Colonic mucosa (tissue), 4 donors: ENCODE data around the gene GRIK4. TPM values are rescaled to one million over a fixed set of nuclear protein-coding genes. Genes with fewer than 3 reads are reported as not detected.

ENCODE experiments used
- DNase-seq: peaks from one replicate; pipeline ENCODE4 v3.0.0-alpha.2; 2020
- H3K27ac ChIP-seq: fragments of 200-600 bp; one replicate; pipeline ENCODE4 v1.8.0; 2021
- H3K27me3 ChIP-seq: fragments of 200-600 bp; one replicate; pipeline ENCODE4 v1.8.0; 2021
- H3K36me3 ChIP-seq: fragments of 200-600 bp; one replicate; pipeline ENCODE4 v1.8.0; 2021
- H3K4me1 ChIP-seq: fragments of 200-600 bp; one replicate; pipeline ENCODE4 v1.8.0; 2021; ENCODE audit warnings: mild to moderate bottlenecking
- H3K4me3 ChIP-seq: fragments of 200-600 bp; one replicate; pipeline ENCODE4 v1.8.0; 2021
- H3K9ac ChIP-seq, 2 donors: one replicate each; pipeline ENCODE4 v1.7.0; 2013; ENCODE audit warnings: control low read depth in 2 of 2, low read depth in 2 of 2, low read length in 2 of 2
- H3K9me3 ChIP-seq: fragments of 200-600 bp; one replicate; pipeline ENCODE4 v1.8.0; 2021
- intact Hi-C: fragments of 100-400 bp; cut with DNase I; formaldehyde crosslinking; loops from one replicate; pipeline ENCODE4 v1.14.1; 2022
- total RNA-seq, 2 donors: library from RNA; stranded (reverse); fragmentation: NEBNext Ultra II Directional in 1 of 2; extraction: Animal tissue kit (Norgen Biotek cat#: 25700) in 1 of 2; gene quantifications; one replicate each; pipeline ENCODE4 v1.2.1, GENCODE V29; 2021
- TF ChIP-seq, protein P1 (sequence below): fragments of 200-600 bp; IDR thresholded peaks from one replicate; pipeline ENCODE4 v1.8.0; 2022; ENCODE audit warnings: antibody characterized with exemption, mild to moderate bottlenecking
- donor health status: healthy.
- donor health status: DM: no; HTN: no; CAD: no.
- donor health status: DM: no; HTN: no; CAD: no.

The GRIK4 gene
- total RNA-seq, 2 donors from 2014 or later = 0.10 to 0.21 TPM

DNA sequence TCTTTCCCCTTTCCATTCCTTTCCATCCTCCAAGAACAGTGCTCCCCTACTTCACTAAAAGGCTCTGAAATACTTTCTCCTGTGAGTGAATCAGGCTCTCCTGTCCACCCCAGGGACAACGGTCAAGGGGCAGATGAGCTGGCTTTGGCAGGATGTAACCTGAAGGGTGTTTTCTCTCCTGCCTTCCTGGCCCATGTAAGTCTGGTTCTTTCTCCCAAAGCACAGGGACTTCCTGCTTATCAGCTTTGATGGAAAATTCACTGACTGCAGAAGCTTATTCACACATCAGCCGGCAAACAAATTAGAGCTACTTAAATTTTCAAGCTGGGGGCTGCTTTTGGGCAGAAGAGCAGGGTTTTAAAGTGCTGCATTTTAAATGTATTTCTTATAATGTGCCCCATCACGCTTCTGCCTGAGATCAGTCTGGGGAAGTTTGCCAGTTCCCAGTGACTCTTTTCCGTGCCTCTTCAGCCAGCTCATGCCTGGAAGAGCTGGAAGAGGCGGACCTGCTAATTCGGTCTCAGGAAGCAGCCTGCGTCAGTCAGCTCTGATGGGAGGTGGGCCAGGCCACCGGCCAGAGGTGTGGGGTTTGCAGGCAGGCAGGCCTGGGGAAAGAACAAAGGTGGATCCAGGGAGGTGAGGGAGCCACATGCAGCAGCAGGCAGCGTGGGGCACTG, 372.0 kb downstream of the GRIK4 start:
- Histone ChIP-seq H3K27me3 (no peaks in the 10 kb centered on the region), H3K9me3 (no peaks in the 10 kb centered on the region), H3K36me3 (no peaks in the 10 kb centered on the region), H3K9ac (no peak overlapping the region), H3K4me1 (no peaks in the 10 kb centered on the region), H3K4me3 (no peak overlapping the region), H3K27ac (no peak overlapping the region)
- intact Hi-C loops = no loop called here
- TF ChIP-seq, protein P1, sequence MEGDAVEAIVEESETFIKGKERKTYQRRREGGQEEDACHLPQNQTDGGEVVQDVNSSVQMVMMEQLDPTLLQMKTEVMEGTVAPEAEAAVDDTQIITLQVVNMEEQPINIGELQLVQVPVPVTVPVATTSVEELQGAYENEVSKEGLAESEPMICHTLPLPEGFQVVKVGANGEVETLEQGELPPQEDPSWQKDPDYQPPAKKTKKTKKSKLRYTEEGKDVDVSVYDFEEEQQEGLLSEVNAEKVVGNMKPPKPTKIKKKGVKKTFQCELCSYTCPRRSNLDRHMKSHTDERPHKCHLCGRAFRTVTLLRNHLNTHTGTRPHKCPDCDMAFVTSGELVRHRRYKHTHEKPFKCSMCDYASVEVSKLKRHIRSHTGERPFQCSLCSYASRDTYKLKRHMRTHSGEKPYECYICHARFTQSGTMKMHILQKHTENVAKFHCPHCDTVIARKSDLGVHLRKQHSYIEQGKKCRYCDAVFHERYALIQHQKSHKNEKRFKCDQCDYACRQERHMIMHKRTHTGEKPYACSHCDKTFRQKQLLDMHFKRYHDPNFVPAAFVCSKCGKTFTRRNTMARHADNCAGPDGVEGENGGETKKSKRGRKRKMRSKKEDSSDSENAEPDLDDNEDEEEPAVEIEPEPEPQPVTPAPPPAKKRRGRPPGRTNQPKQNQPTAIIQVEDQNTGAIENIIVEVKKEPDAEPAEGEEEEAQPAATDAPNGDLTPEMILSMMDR = no peak
- no peak for DNase-seq

DNA sequence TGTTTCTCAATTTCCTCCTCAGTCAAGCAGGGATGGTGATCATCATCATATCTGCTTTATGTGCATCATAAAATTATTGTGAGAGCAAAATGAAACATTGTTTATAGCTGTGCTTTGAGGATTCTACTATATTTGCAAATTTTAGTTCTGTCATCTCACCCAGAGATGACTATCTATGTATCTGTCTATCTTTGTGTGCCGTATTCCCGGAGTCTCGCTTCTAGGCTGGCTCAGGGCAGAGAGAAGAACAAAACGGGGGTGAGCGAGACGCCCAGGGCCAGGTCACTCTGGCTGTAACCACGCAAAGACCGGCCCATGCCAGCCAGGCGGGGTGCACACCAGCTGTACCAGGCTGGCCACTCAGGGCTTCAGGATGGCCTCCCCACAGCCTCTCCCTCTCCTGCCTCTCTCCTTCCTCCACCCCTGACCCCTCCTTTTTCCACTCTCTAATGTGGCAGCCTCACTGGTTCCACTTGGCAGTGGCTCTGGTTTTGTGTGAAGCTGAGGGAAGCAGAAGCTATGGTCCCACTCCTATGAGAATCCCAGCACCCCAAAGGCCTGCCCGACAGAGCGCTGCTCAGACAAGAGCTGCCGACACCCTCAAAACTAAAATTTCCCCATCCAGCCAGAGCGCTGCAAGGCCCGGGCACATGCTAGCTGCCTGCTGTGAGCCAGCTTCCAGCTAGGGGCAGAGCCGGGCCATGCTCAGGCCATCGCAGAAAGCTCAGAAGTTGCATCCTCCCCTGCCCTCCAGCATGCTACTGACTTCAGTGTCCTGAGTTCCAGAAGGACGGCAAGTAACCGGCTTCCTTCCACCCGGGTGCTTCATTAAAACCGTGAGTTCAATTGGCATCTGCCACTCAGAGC, 372.8 kb downstream of the GRIK4 start:
- H3K9me3 ChIP-seq = no peaks in the 10 kb centered on the region
- intact Hi-C loops = no loop called here

DNA sequence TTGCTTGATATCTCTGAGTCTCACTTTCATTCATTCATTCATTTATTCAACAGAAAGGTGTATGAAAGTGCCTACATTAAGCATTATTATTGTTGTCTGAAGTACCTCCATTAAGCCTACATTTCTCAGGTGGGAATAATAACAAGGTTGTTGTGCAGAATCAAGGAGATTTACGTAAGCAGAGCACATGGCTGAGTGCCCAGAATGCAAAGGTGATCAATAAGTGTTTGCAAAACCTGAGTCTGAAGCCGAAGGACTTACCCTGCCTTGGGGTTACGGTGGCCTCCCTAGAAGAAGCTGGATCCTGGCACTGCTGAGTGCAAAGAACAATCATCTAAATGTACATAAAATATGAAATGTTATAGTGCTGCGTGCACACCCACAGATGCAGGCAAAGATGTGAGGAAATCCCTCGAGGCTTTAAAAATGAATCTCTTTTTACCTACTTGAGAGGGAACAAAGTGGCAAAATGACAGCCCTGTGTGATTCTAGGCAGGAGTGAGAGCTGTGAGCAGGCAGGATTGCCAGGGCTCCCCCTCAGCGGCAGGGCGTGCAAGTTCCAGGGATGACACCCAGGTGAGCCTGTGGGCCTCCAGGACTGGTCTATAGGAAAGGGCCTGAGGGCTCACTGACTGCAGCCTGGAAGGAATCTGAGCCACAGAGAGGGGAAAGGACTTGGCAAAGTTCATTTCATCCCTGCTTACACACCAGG, 379.2 kb downstream of the GRIK4 start:
- H3K27me3 ChIP-seq = no peaks in the 10 kb centered on the region
- H3K36me3 ChIP-seq = no peaks in the 10 kb centered on the region
- H3K4me1 ChIP-seq = no peaks in the 10 kb centered on the region
- intact Hi-C loops = no loop called here
- TF ChIP-seq, protein P1 = no peak
- no peak overlapping the region for H3K9ac ChIP-seq
- DNase-seq = no peak
- no peak overlapping the region for H3K27ac ChIP-seq
- no peak overlapping the region for H3K4me3 ChIP-seq
- H3K9me3 ChIP-seq = no peaks in the 10 kb centered on the region

More for the DNA sequence above, 372.8 kb downstream of the GRIK4 start:
- no peaks in the 10 kb centered on the region for H3K36me3 ChIP-seq
- no peaks in the 10 kb centered on the region for H3K27me3 ChIP-seq
- TF ChIP-seq, protein P1 = no peak
- no peak overlapping the region for H3K4me3 ChIP-seq
- H3K27ac ChIP-seq = no peak overlapping the region
- DNase-seq = no peak
- H3K9ac ChIP-seq = no peak overlapping the region
- H3K4me1 ChIP-seq = no peaks in the 10 kb centered on the region

DNA sequence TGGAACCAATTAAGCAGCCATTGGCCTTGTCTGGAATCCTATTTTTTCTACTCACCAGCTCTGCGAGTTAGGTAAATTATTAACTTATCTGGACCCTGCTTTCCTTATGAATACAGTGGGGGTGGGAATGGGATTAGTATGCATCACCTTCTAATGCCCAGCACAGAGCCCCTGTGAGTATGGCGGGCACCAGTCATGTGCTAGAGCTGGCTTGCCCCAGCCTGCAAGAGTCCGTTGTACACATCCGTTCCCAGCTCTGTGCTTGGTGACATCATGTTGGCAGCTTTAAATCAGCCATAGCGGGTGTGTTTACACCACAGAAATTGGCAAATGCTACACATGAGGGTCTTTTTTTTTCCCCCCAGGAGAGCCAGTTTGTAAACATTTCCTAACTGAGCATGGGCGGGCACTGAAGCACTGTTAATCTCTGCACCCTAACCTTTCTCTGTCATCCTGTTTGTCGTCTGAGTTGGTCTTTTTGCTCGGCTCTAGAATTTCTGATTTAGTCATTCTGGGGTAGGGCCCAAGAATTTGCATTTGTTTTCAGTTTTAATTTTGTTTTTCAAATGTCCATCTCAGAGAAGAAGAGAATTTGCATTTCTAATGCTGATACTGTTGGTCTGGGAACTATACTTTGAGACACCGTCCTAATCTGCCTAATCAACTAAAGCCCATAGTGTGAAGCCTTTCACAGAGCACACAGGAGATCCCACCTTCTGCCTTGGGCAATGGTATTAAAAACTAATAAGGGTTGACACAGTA, 382.1 kb downstream of the GRIK4 start:
- TF ChIP-seq, protein P1 = no peak
- intact Hi-C loops = no loop called here
- Histone ChIP-seq H3K36me3 (no peaks in the 10 kb centered on the region), H3K27me3 (no peaks in the 10 kb centered on the region), H3K9ac (no peak overlapping the region), H3K4me1 (no peaks in the 10 kb centered on the region), H3K27ac (no peak overlapping the region), H3K9me3 (no peaks in the 10 kb centered on the region), H3K4me3 (no peak overlapping the region)
- DNase-seq = no peak
